A673 (cell line): Measurements from ENCODE around the gene GPC1. TPM values are rescaled to one million over a fixed set of nuclear protein-coding genes. Genes with fewer than 3 reads are reported as not detected.
A peak's percentile ranks its signal among the peaks of the same experiment; 100 is the strongest.

ENCODE experiments used
- BruUV-seq: library from RNA; stranded (reverse); fragments of 400-500 nt; replicated peaks from 2 replicates; lab custom pipeline; 2021; lab: Mats Ljungman, UMichigan
- CTCF ChIA-PET: fragments of 300-600 bp; sonication (Branson Sonifier 250); formaldehyde crosslinking; loops from one replicate; lab custom pipeline; 2022; ENCODE audit warnings: antibody characterized with exemption; lab: Charles Lee
- POLR2A ChIA-PET: fragments of 300-600 bp; sonication (Branson Sonifier 250); formaldehyde crosslinking; loops from one replicate; lab custom pipeline; 2022; ENCODE audit warnings: antibody characterized with exemption; ENCODE audit not compliant: low non-redundant PET; lab: Charles Lee
- DNase-seq: peaks from one replicate; pipeline ENCODE4 v3.0.0-alpha.2; 2015; ENCODE audit warnings: low spot score
- H3K27ac ChIP-seq: fragments of 200-600 bp; sonication (generic); 2 replicates; pipeline ENCODE4 v1.5.1; 2016; ENCODE audit warnings: mixed run types, low read depth, mild to moderate bottlenecking, mixed read lengths, antibody characterized with exemption, low read length; ENCODE audit not compliant: poor library complexity, severe bottlenecking
- H3K27me3 ChIP-seq: fragments of 200-600 bp; sonication (generic); replicated peaks from 2 replicates; pipeline ENCODE4 v1.6.1; 2017; ENCODE audit warnings: mixed run types, low read depth, mild to moderate bottlenecking, mixed read lengths, antibody characterized with exemption, low read length; ENCODE audit not compliant: insufficient read depth, poor library complexity
- H3K36me3 ChIP-seq: fragments of 200-600 bp; sonication (generic); 2 replicates; pipeline ENCODE4 v1.6.1; 2016; ENCODE audit warnings: mixed run types, mild to moderate bottlenecking, mixed read lengths, antibody characterized with exemption, low read length; ENCODE audit not compliant: insufficient read depth, poor library complexity, severe bottlenecking
- H3K4me1 ChIP-seq: fragments of 200-600 bp; sonication (generic); 2 replicates; pipeline ENCODE4 v1.6.1; 2017; ENCODE audit warnings: mixed run types, mild to moderate bottlenecking, mixed read lengths, antibody characterized with exemption, low read length; ENCODE audit not compliant: insufficient read depth, poor library complexity, severe bottlenecking
- H3K4me3 ChIP-seq: fragments of 200-600 bp; sonication (generic); 2 replicates; pipeline ENCODE4 v1.5.1; 2016; ENCODE audit warnings: low read depth, mixed run types, mild to moderate bottlenecking, mixed read lengths, low read length; ENCODE audit not compliant: poor library complexity, severe bottlenecking
- H3K9me3 ChIP-seq: fragments of 200-600 bp; sonication (generic); 2 replicates; pipeline ENCODE4 v1.6.1; 2016; ENCODE audit warnings: mixed run types, low read depth, mild to moderate bottlenecking, mixed read lengths, antibody characterized with exemption, low read length; ENCODE audit not compliant: poor library complexity, severe bottlenecking
- CTCF ChIP-seq: fragments of 300-800, 200-600 bp; sonication (generic); conservative IDR thresholded peaks from 2 replicates; pipeline ENCODE4 v1.5.1; 2017; ENCODE audit warnings: low read depth, mild to moderate bottlenecking, antibody characterized with exemption, low read length, moderate library complexity, mixed read lengths
- EZH2 ChIP-seq: fragments of 200-600 bp; sonication (generic); IDR thresholded peaks from 2 replicates; pipeline ENCODE4 v1.6.1; 2017; ENCODE audit warnings: borderline replicate concordance, low read depth, mild to moderate bottlenecking, mixed read lengths, antibody characterized with exemption, low read length; ENCODE audit not compliant: poor library complexity, severe bottlenecking
- intact Hi-C: fragments of 100-400 bp; cut with micrococcal nuclease; formaldehyde crosslinking; loops from one replicate; pipeline ENCODE4 v1.10.0; 2022; ENCODE audit not compliant: unreplicated experiment
- total RNA-seq: library from RNA; stranded (reverse); gene quantifications from 2 replicates; pipeline ENCODE4 v1.2.3, GENCODE V29; 2021

Gene GPC1
- total RNA-seq, 1 experiment from 2014 or later: 21.2 TPM

- BruUV-seq: no TSS peak
- intact Hi-C loops: no loop called here
- H3K9me3 ChIP-seq: no peaks in the 10 kb centered on the region
- ChIA-PET CTCF (no interaction called here), POLR2A (no interaction called here)
- no peak overlapping the region for H3K4me3 ChIP-seq
- TF ChIP-seq EZH2: no peak
- TF ChIP-seq CTCF: no peak
- H3K27ac ChIP-seq: no peak overlapping the region
- DNase-seq: no peak
- H3K4me1 ChIP-seq: no peaks in the 10 kb centered on the region
- H3K36me3 ChIP-seq: no peaks in the 10 kb centered on the region
- H3K27me3 ChIP-seq: no peaks in the 10 kb centered on the region
Measured at GRCh38 chr2:240387325-240387668, 48.2 kb upstream of the GPC1 start.

- POLR2A ChIA-PET: no interaction called here
- H3K4me3 ChIP-seq: no peak overlapping the region
- intact Hi-C loops: no loop called here
- TF ChIP-seq CTCF (no peak), EZH2 (no peak)
- no peaks in the 10 kb centered on the region for H3K36me3 ChIP-seq
- H3K27ac ChIP-seq: no peak overlapping the region
- peak; percentile 53 for DNase-seq
- H3K4me1 ChIP-seq: no peaks in the 10 kb centered on the region
- BruUV-seq: no TSS peak
- H3K27me3 ChIP-seq: no peaks in the 10 kb centered on the region
- CTCF ChIA-PET: no interaction called here
- no peaks in the 10 kb centered on the region for H3K9me3 ChIP-seq
Measured at GRCh38 chr2:240387669-240388358, 47.6 kb upstream of the GPC1 start.

GRCh38 chr2:240388471-240389301 lies 46.8 kb upstream of the GPC1 start:
- Histone ChIP-seq H3K9me3 (no peaks in the 10 kb centered on the region), H3K27ac (no peak overlapping the region), H3K27me3 (no peaks in the 10 kb centered on the region), H3K4me1 (no peaks in the 10 kb centered on the region), H3K4me3 (no peak overlapping the region), H3K36me3 (no peaks in the 10 kb centered on the region)
- ChIA-PET POLR2A (no interaction called here), CTCF (no interaction called here)
- DNase-seq: no peak
- no peak for TF ChIP-seq CTCF
- TF ChIP-seq EZH2: no peak
- no TSS peak for BruUV-seq
- intact Hi-C loops: no loop called here
